K562 (cell line): ENCODE measurements around the gene MTHFSD.

Experiments used
- ATF2 ChIP-seq: sonication (generic); formaldehyde crosslinking; IDR thresholded peaks from 2 replicates; pipeline ENCODE4 v1.8.1; 2022; ENCODE audit warnings: missing genetic modification reagents
- BHLHE40 ChIP-seq: IDR thresholded peaks from 2 replicates; pipeline ENCODE4 v1.6.1; 2011; ENCODE audit warnings: low read length, improper control_type of control experiment
- CEBPB ChIP-seq: fragments of 450-650 bp; IDR thresholded peaks from 2 replicates; pipeline ENCODE4 v1.6.1; 2016; ENCODE audit warnings: missing genetic modification characterization, missing compliant biosample characterization
- E2F6 ChIP-seq, 2 experiments: IDR thresholded peaks; 2 replicates each; pipeline ENCODE4 v1.6.1; 2011; ENCODE audit warnings: borderline replicate concordance in 1 of 2, control low read depth in 1 of 2, low read depth in 1 of 2, low read length in 1 of 2, mild to moderate bottlenecking in 1 of 2, mixed read lengths in 1 of 2, moderate library complexity in 1 of 2; ENCODE audit not compliant: insufficient read depth in 1 of 2, insufficient read length in 1 of 2, poor library complexity in 1 of 2, severe bottlenecking in 1 of 2; ENCODE audit errors: extremely low read depth in 1 of 2
- FOSL1 ChIP-seq: fragments of 200-800 bp; sonication (Bioruptor generic); conservative IDR thresholded peaks from 2 replicates; pipeline ENCODE4 v1.6.1; 2016; ENCODE audit warnings: missing genetic modification characterization, missing compliant biosample characterization
- POLR2AphosphoS5 ChIP-seq: IDR thresholded peaks from 2 replicates; pipeline ENCODE4 v1.6.1; 2011; ENCODE audit warnings: mild to moderate bottlenecking, low read depth, low read length, moderate library complexity; ENCODE audit not compliant: control insufficient read depth, insufficient read depth
- RNF2 ChIP-seq: sonication (generic); IDR thresholded peaks from 2 replicates; pipeline ENCODE4 v1.6.1; 2016
- SETDB1 ChIP-seq: IDR thresholded peaks from one replicate; pipeline ENCODE4 v1.6.1; 2012; ENCODE audit warnings: low read length, control low read depth, inconsistent platforms
- TBL1XR1 ChIP-seq, 2 experiments: IDR thresholded peaks; 2 replicates each; pipeline ENCODE4 v1.6.1; 2012; ENCODE audit warnings: improper control_type of control experiment in 2 of 2, low read length in 2 of 2, mild to moderate bottlenecking in 1 of 2
- ZC3H11A ChIP-seq: IDR thresholded peaks from 2 replicates; pipeline ENCODE4 v1.6.1; 2012; ENCODE audit warnings: low read depth, low read length, improper control_type of control experiment
- ZNF174 ChIP-seq: fragments of 250-450 bp; sonication (Bioruptor Pico); IDR thresholded peaks from 2 replicates; pipeline ENCODE4 v1.4.0; 2020; ENCODE audit warnings: mild to moderate bottlenecking
- TF ChIP-seq, protein P1 (sequence below): fragments of 450-650 bp; formaldehyde crosslinking; IDR thresholded peaks from 2 replicates; pipeline ENCODE4 v1.4.0; 2020; ENCODE audit warnings: mild to moderate bottlenecking, moderate library complexity

GRCh38 chr16:86484240-86484639 lies 70.8 kb downstream of the MTHFSD start:
- no peak for TF ChIP-seq ATF2 (CRISPR knock-in tag)
- no peak for TF ChIP-seq BHLHE40
- no peak for TF ChIP-seq TBL1XR1 (IDR thresholded peaks at IDR 0.05; ENCODE audit: low read length in 2 of 2)
- TF ChIP-seq ZC3H11A: no peak
- TF ChIP-seq, protein P1, sequence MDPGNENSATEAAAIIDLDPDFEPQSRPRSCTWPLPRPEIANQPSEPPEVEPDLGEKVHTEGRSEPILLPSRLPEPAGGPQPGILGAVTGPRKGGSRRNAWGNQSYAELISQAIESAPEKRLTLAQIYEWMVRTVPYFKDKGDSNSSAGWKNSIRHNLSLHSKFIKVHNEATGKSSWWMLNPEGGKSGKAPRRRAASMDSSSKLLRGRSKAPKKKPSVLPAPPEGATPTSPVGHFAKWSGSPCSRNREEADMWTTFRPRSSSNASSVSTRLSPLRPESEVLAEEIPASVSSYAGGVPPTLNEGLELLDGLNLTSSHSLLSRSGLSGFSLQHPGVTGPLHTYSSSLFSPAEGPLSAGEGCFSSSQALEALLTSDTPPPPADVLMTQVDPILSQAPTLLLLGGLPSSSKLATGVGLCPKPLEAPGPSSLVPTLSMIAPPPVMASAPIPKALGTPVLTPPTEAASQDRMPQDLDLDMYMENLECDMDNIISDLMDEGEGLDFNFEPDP (CRISPR knock-in tag): no peak
- no peak for TF ChIP-seq ZNF174
- TF ChIP-seq POLR2AphosphoS5: no peak
- TF ChIP-seq E2F6 (IDR thresholded peaks at IDR 0.05; ENCODE audit: borderline replicate concordance in 1 of 2, extremely low read depth in 1 of 2, insufficient read depth in 1 of 2, insufficient read length in 1 of 2, low read depth in 1 of 2, low read length in 1 of 2, poor library complexity in 1 of 2, severe bottlenecking in 1 of 2): no peak
- TF ChIP-seq RNF2: no peak
- no peak for TF ChIP-seq SETDB1
- no peak for TF ChIP-seq CEBPB
- TF ChIP-seq FOSL1 (tag): no peak
